Measurements from ENCODE around the gene PPDPF.
"Not testable (repeated sequence)": the region's sequence is repeated elsewhere in the genome, so short reads cannot be mapped to it uniquely, and the experiment has no call there.

The PPDPF gene

GRCh38 chr20:63473555-63474449, 46.8 kb upstream of the PPDPF start:
- no peak for DNase-seq (ENCODE audit: low spot score)
- TF ChIP-seq, protein P1, sequence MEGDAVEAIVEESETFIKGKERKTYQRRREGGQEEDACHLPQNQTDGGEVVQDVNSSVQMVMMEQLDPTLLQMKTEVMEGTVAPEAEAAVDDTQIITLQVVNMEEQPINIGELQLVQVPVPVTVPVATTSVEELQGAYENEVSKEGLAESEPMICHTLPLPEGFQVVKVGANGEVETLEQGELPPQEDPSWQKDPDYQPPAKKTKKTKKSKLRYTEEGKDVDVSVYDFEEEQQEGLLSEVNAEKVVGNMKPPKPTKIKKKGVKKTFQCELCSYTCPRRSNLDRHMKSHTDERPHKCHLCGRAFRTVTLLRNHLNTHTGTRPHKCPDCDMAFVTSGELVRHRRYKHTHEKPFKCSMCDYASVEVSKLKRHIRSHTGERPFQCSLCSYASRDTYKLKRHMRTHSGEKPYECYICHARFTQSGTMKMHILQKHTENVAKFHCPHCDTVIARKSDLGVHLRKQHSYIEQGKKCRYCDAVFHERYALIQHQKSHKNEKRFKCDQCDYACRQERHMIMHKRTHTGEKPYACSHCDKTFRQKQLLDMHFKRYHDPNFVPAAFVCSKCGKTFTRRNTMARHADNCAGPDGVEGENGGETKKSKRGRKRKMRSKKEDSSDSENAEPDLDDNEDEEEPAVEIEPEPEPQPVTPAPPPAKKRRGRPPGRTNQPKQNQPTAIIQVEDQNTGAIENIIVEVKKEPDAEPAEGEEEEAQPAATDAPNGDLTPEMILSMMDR (IDR thresholded peaks at IDR 0.05; ENCODE audit: extremely low read depth, insufficient read depth, missing control alignments) = no peak
- in situ Hi-C loops (cut with MboI; ENCODE audit: low pct_unique_long_range_greater_than_20kb, low sequenced_read_pairs, unreplicated experiment) = no loop called here

DNA sequence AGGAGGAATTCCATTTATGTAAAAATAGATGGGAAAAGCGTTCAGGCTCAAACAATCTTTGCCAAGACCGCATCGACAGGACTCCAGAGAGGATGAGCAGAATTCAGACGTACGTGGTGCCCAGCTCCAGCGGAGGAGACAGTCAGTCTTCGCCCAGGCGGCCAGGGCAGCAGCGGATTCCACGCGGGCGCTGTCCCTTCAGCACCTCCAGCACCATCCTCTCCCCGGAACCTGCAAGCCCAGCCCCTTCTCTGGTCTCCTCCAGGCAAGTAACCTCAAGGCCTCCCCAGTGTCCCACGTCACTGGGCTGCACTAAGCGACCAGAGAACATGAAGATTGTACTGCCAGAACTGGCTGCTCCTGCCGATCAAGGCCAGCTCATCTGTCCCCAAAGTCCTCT, 45.4 kb upstream of the PPDPF start:
- no peak for DNase-seq (ENCODE audit: low spot score)
- TF ChIP-seq, protein P1 (IDR thresholded peaks at IDR 0.05; ENCODE audit: extremely low read depth, insufficient read depth, missing control alignments) = no peak
- in situ Hi-C loops (cut with MboI; ENCODE audit: low pct_unique_long_range_greater_than_20kb, low sequenced_read_pairs, unreplicated experiment) = no loop called here

DNA sequence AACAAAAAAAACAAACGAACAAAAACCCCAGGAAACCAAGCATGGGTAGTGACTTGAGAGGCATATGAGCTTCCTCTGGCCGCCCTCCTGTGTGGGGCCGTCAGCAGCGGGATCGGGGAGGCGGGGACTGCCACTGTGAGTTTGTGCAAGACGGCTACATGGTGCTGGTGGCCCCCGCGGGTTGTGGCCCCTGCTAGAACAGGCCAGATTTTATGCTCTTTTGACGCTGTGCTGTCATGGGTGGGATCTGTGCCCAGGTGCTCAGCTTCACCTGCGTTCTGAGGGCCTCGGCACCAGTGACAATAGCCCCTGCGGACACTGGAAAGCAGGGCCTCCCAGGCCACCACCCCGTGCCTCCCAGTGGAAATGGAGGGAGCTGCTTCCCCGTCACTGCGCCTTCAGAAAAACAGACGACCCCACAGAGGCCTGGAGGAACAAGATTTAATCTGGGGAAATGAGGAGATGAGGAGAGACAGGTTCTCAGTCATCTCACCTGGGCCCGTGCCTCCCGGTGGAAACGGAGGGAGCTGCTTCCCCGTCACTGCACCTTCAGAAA, 43.4 kb upstream of the PPDPF start:
- in situ Hi-C loops (cut with MboI; ENCODE audit: low pct_unique_long_range_greater_than_20kb, low sequenced_read_pairs, unreplicated experiment) = no loop called here
- TF ChIP-seq, protein P1 (IDR thresholded peaks at IDR 0.05; ENCODE audit: extremely low read depth, insufficient read depth, missing control alignments) = no peak
- no peak for DNase-seq (ENCODE audit: low spot score)

DNA sequence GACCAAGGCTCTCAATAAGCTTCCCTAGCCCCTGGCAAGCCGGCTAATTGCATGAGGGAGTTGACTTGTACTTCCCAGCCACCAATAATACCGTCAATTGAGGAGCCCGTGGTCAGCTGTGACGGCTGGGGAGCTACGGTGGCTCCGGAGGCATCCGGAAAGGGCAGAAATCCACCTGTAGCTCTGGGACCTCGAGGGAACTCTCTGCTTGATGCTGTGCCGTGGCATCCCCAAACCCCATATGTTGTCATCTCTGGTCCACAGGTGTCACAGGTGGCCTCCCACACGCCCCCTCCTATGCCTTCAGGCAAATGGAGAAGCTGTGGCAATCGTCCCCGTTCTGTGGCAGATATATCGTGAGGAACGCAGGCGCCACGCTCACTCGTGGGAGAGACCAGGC, 42.6 kb upstream of the PPDPF start:
- in situ Hi-C loops (cut with MboI; ENCODE audit: low pct_unique_long_range_greater_than_20kb, low sequenced_read_pairs, unreplicated experiment) = no loop called here

GRCh38 chr20:63478346-63479302, 41.9 kb upstream of the PPDPF start:
- in situ Hi-C loops (cut with MboI; ENCODE audit: low pct_unique_long_range_greater_than_20kb, low sequenced_read_pairs, unreplicated experiment) = no loop called here
- DNase-seq (ENCODE audit: low spot score) = no peak
- TF ChIP-seq, protein P1 (IDR thresholded peaks at IDR 0.05; ENCODE audit: extremely low read depth, insufficient read depth, missing control alignments) = no peak

More for the DNA sequence above, 42.6 kb upstream of the PPDPF start:
- TF ChIP-seq, protein P1 (IDR thresholded peaks at IDR 0.05; ENCODE audit: extremely low read depth, insufficient read depth, missing control alignments) = no peak
- DNase-seq (ENCODE audit: low spot score) = no peak

- DNase-seq (ENCODE audit: low spot score) = not testable (repeated sequence)
Observed at GRCh38 chr20:63479695-63480419, 40.7 kb upstream of the PPDPF start.

More at GRCh38 chr20:63479695-63480419, 40.7 kb upstream of the PPDPF start:
- in situ Hi-C loops (cut with MboI; ENCODE audit: low pct_unique_long_range_greater_than_20kb, low sequenced_read_pairs, unreplicated experiment) = not testable (repeated sequence)

Data from GM13977 (cell line).